OCI-LY1 (cell line): ENCODE measurements around the gene IL31RA.

Source experiments
- H2AFZ ChIP-seq: fragments of 200-600 bp; sonication (generic), shearing (Covaris generic); 2 replicates; pipeline ENCODE4 v1.6.0; 2014; ENCODE audit warnings: antibody characterized with exemption, mild to moderate bottlenecking, low read length
- H3F3A ChIP-seq: fragments of 200-600 bp; sonication (generic), shearing (Covaris generic); 2 replicates; pipeline ENCODE4 v1.6.0; 2014; ENCODE audit warnings: mild to moderate bottlenecking, antibody characterized with exemption, low read length, moderate library complexity; ENCODE audit not compliant: insufficient read depth
- H3K27ac ChIP-seq: fragments of 200-600 bp; sonication (generic); 2 replicates; pipeline ENCODE4 v1.5.1; 2014; ENCODE audit warnings: low read length, mixed run types, mild to moderate bottlenecking, low read depth; ENCODE audit not compliant: poor library complexity, severe bottlenecking
- H3K27me3 ChIP-seq: fragments of 200-600 bp; sonication (generic); 2 replicates; pipeline ENCODE4 v1.6.0; 2014; ENCODE audit warnings: antibody characterized with exemption, mild to moderate bottlenecking, low read length, moderate library complexity; ENCODE audit not compliant: insufficient read depth
- H3K36me3 ChIP-seq: fragments of 200-600 bp; sonication (generic); 2 replicates; pipeline ENCODE4 v1.6.1; 2014; ENCODE audit warnings: mild to moderate bottlenecking, antibody characterized with exemption, low read length, moderate library complexity, mixed read lengths; ENCODE audit not compliant: insufficient read depth
- H3K4me1 ChIP-seq: fragments of 200-600 bp; sonication (generic); 2 replicates; pipeline ENCODE4 v1.5.1; 2014; ENCODE audit warnings: mild to moderate bottlenecking, low read length, moderate library complexity; ENCODE audit not compliant: insufficient read depth, severe bottlenecking
- H3K4me2 ChIP-seq: fragments of 200-600 bp; sonication (generic), shearing (Covaris generic); 2 replicates; pipeline ENCODE4 v1.6.1; 2014; ENCODE audit warnings: low read length
- H3K4me3 ChIP-seq: fragments of 200-600 bp; sonication (generic); 2 replicates; pipeline ENCODE4 v1.5.1; 2014; ENCODE audit warnings: low read length, low read depth, mild to moderate bottlenecking, mixed read lengths; ENCODE audit not compliant: poor library complexity, severe bottlenecking
- H3K79me2 ChIP-seq: fragments of 200-600 bp; shearing (Covaris generic); 2 replicates; pipeline ENCODE4 v1.6.1; 2016; ENCODE audit warnings: mixed run types, low read length, mixed read lengths; ENCODE audit not compliant: insufficient read depth
- H3K9ac ChIP-seq: fragments of 200-600 bp; sonication (generic), shearing (Covaris generic); 2 replicates; pipeline ENCODE4 v1.6.1; 2014; ENCODE audit warnings: mild to moderate bottlenecking, low read length, mixed read lengths
- H3K9me2 ChIP-seq: fragments of 200-600 bp; sonication (generic), shearing (Covaris generic); 2 replicates; pipeline ENCODE4 v1.6.1; 2014; ENCODE audit warnings: low read depth, mild to moderate bottlenecking, low read length, mixed read lengths
- H3K9me3 ChIP-seq: fragments of 200-600 bp; shearing (Covaris generic); 2 replicates; pipeline ENCODE4 v1.6.1; 2014; ENCODE audit warnings: low read length, mixed read lengths
- H4K20me1 ChIP-seq: fragments of 200-600 bp; sonication (generic), shearing (Covaris generic); 2 replicates; pipeline ENCODE4 v1.6.0; 2016; ENCODE audit warnings: mild to moderate bottlenecking, low read length; ENCODE audit not compliant: insufficient read depth
- CTCF ChIP-seq: fragments of 200-600 bp; sonication (generic), shearing (Covaris generic); IDR thresholded peaks from 2 replicates; pipeline ENCODE4 v1.5.1; 2017; ENCODE audit warnings: mild to moderate bottlenecking, antibody characterized with exemption, low read length, moderate library complexity, mixed read lengths
- EZH2 ChIP-seq: fragments of 200-600 bp; sonication (generic), shearing (Covaris generic); IDR thresholded peaks from 2 replicates; pipeline ENCODE4 v1.8.0; 2017; ENCODE audit warnings: borderline replicate concordance, mixed run types, mild to moderate bottlenecking, antibody characterized with exemption, low read length, moderate library complexity, mixed read lengths

The IL31RA gene

GRCh38 chr5:55857247-55857640 lies 6.1 kb downstream of the IL31RA start:
- no peak overlapping the region for H3K4me2 ChIP-seq
- H3K27ac ChIP-seq: no peak overlapping the region
- H2AFZ ChIP-seq: no peak overlapping the region
- TF ChIP-seq CTCF (no peak), EZH2 (no peak)
- no peaks in the 10 kb centered on the region for H3K36me3 ChIP-seq
- H3K79me2 ChIP-seq: no peaks in the 10 kb centered on the region
- H3K4me3 ChIP-seq: no peak overlapping the region
- H3K9ac ChIP-seq: no peak overlapping the region
- H3F3A ChIP-seq: no peaks in the 10 kb centered on the region
- no peaks in the 10 kb centered on the region for H3K9me3 ChIP-seq
- no peaks in the 10 kb centered on the region for H3K9me2 ChIP-seq
- no peaks in the 10 kb centered on the region for H4K20me1 ChIP-seq
- H3K4me1 ChIP-seq: no peaks in the 10 kb centered on the region
- no peaks in the 10 kb centered on the region for H3K27me3 ChIP-seq

- H3K9ac ChIP-seq: no peak overlapping the region
- no peak overlapping the region for H2AFZ ChIP-seq
- H3K4me2 ChIP-seq: no peak overlapping the region
- H3K27ac ChIP-seq: no peak overlapping the region
- H3K36me3 ChIP-seq: no peaks in the 10 kb centered on the region
- no peak overlapping the region for H3K4me3 ChIP-seq
- H3K4me1 ChIP-seq: no peaks in the 10 kb centered on the region
- no peaks in the 10 kb centered on the region for H3F3A ChIP-seq
- H3K9me3 ChIP-seq: no peaks in the 10 kb centered on the region
- TF ChIP-seq EZH2 (no peak), CTCF (no peak)
- H4K20me1 ChIP-seq: no peaks in the 10 kb centered on the region
- no peaks in the 10 kb centered on the region for H3K27me3 ChIP-seq
- H3K79me2 ChIP-seq: no peaks in the 10 kb centered on the region
- no peaks in the 10 kb centered on the region for H3K9me2 ChIP-seq
Observed at GRCh38 chr5:55858104-55858503, 6.9 kb downstream of the IL31RA start.

- H3F3A ChIP-seq: no peaks in the 10 kb centered on the region
- H3K27ac ChIP-seq: no peak overlapping the region
- H3K4me1 ChIP-seq: no peaks in the 10 kb centered on the region
- TF ChIP-seq CTCF (no peak), EZH2 (no peak)
- no peaks in the 10 kb centered on the region for H4K20me1 ChIP-seq
- no peak overlapping the region for H2AFZ ChIP-seq
- no peaks in the 10 kb centered on the region for H3K9me2 ChIP-seq
- no peaks in the 10 kb centered on the region for H3K36me3 ChIP-seq
- H3K4me3 ChIP-seq: no peak overlapping the region
- no peak overlapping the region for H3K4me2 ChIP-seq
- no peaks in the 10 kb centered on the region for H3K27me3 ChIP-seq
- no peak overlapping the region for H3K9ac ChIP-seq
- no peaks in the 10 kb centered on the region for H3K9me3 ChIP-seq
- no peaks in the 10 kb centered on the region for H3K79me2 ChIP-seq
Observed at GRCh38 chr5:55860288-55860687, 9.1 kb downstream of the IL31RA start.
